Esophagus squamous epithelium (tissue), 5 donors: ENCODE results near the gene CHCHD10. TPM values are rescaled to one million over a fixed set of nuclear protein-coding genes. Genes with fewer than 3 reads are reported as not detected.

ENCODE experiments used
- DNase-seq: peaks from one replicate; lab custom pipeline; 2025; lab: John Stamatoyannopoulos, UW
- H3K27ac ChIP-seq, 4 donors: fragments of 200-600 bp; sonication (generic); one replicate each; pipeline ENCODE4 v1.5.1; 2016 to 2019; ENCODE audit warnings: mild to moderate bottlenecking in 1 of 4
- H3K27me3 ChIP-seq, 4 donors: fragments of 200-600 bp; sonication (generic); 1 replicate in 3 of 4; 2 replicates in 1 of 4; pipeline versions ENCODE4 v1.5.1 to v1.6.0; 2017 to 2021; ENCODE audit warnings: antibody characterized with exemption in 1 of 4
- H3K36me3 ChIP-seq, 3 donors: fragments of 200-600 bp; sonication (generic); one replicate each; pipeline ENCODE4 v1.5.1; 2016 to 2019
- H3K4me1 ChIP-seq, 3 donors: fragments of 200-600 bp; sonication (generic); one replicate each; pipeline ENCODE4 v1.5.1; 2017 to 2019
- H3K4me3 ChIP-seq, 4 donors: fragments of 200-600 bp; sonication (generic); 1 replicate in 3 of 4; 2 replicates in 1 of 4; pipeline ENCODE4 v1.5.1; 2016 to 2019; ENCODE audit warnings: mild to moderate bottlenecking in 2 of 4, moderate library complexity in 1 of 4
- H3K9me3 ChIP-seq, 3 donors: fragments of 200-600 bp; sonication (generic); one replicate each; pipeline ENCODE4 v1.5.1; 2016 to 2019
- CTCF ChIP-seq, 6 experiments: fragments of 450-650 bp in 4 of 6; fragments of 200-600 bp in 2 of 6; sonication (generic) in 2 of 6; IDR thresholded peaks; one replicate each; pipeline ENCODE4 v1.5.1; 2016 to 2019; ENCODE audit warnings: antibody characterized with exemption in 6 of 6, mild to moderate bottlenecking in 4 of 6, moderate library complexity in 4 of 6
- POLR2A ChIP-seq, 4 donors: fragments of 450-650 bp; IDR thresholded peaks; one replicate each; pipeline ENCODE4 v1.6.1; 2017; ENCODE audit warnings: antibody characterized with exemption in 4 of 4, mild to moderate bottlenecking in 4 of 4, moderate library complexity in 3 of 4
- WGBS, 2 donors: methylation state at CpG; one replicate each; pipeline ENCODE4 v1.1.5; 2018; 5-methylcytosine and 5-hydroxymethylcytosine counted together
- intact Hi-C: fragments of 100-400 bp; cut with DNase I; formaldehyde crosslinking; loops from one replicate; pipeline ENCODE4 v1.15.0; 2022
- total RNA-seq, 4 donors: library from RNA; depleted of rRNA; stranded (reverse); fragments of >200 nt; gene quantifications; one replicate each; pipeline ENCODE4 v1.1.0, GENCODE V29; 2016
- donor health status: DM: yes; HTN: yes; CAD: no.

The CHCHD10 gene
- total RNA-seq, 4 donors from 2014 or later = 7.7 to 13.9 (median 10.4) TPM

GRCh38 chr22:23806837-23807236 lies 39.1 kb upstream of the CHCHD10 start:
- no peak for DNase-seq
- Histone ChIP-seq H3K36me3 (peaks cover 5 to 98% (median 40%) of the 10 kb centered on the region in 3 donors), H3K4me1 (no peaks in the 10 kb centered on the region), H3K27ac (no peak overlapping the region), H3K9me3 (no peaks in the 10 kb centered on the region), H3K4me3 (no peak overlapping the region), H3K27me3 (no peaks in the 10 kb centered on the region)
- intact Hi-C loops = no loop called here
- no peak for TF ChIP-seq CTCF (IDR thresholded peaks at IDR 0.05)
- no peak for TF ChIP-seq POLR2A (IDR thresholded peaks at IDR 0.05)
- 100% methylated on average over 1 of the region's 1 CpG for WGBS, 2 donors

GRCh38 chr22:23804781-23805291 lies 37.1 kb upstream of the CHCHD10 start:
- intact Hi-C loops = no loop called here
- H3K36me3 ChIP-seq = peaks cover 24 to 98% (median 59%) of the 10 kb centered on the region in 3 donors
- 80 to 85% methylated on average over 8 to 9 of the region's 12 CpGs for WGBS, 2 donors

GRCh38 chr22:23803001-23803819 lies 35.4 kb upstream of the CHCHD10 start:
- H3K27ac ChIP-seq = no peak overlapping the region
- WGBS, 2 donors = 75% methylated on average over 8 to 12 of the region's 21 CpGs
- intact Hi-C loops = no loop called here
- no peak for DNase-seq
- H3K27me3 ChIP-seq = no peaks in the 10 kb centered on the region
- H3K9me3 ChIP-seq = no peaks in the 10 kb centered on the region
- H3K4me3 ChIP-seq = peak overlapping the region in 1 of 4 donors; percentile 8
- H3K36me3 ChIP-seq = peaks cover 28 to 99% (median 56%) of the 10 kb centered on the region in 3 donors
- TF ChIP-seq POLR2A (IDR thresholded peaks at IDR 0.05) = no peak
- no peak for TF ChIP-seq CTCF (IDR thresholded peaks at IDR 0.05)
- H3K4me1 ChIP-seq = no peaks in the 10 kb centered on the region

More at GRCh38 chr22:23804781-23805291, 37.1 kb upstream of the CHCHD10 start:
- H3K4me3 ChIP-seq = no peak overlapping the region
- H3K9me3 ChIP-seq = no peaks in the 10 kb centered on the region
- H3K27ac ChIP-seq = no peak overlapping the region
- no peaks in the 10 kb centered on the region for H3K27me3 ChIP-seq
- TF ChIP-seq POLR2A (IDR thresholded peaks at IDR 0.05) (no peak), CTCF (IDR thresholded peaks at IDR 0.05) (no peak)
- no peaks in the 10 kb centered on the region for H3K4me1 ChIP-seq
- no peak for DNase-seq

DNA sequence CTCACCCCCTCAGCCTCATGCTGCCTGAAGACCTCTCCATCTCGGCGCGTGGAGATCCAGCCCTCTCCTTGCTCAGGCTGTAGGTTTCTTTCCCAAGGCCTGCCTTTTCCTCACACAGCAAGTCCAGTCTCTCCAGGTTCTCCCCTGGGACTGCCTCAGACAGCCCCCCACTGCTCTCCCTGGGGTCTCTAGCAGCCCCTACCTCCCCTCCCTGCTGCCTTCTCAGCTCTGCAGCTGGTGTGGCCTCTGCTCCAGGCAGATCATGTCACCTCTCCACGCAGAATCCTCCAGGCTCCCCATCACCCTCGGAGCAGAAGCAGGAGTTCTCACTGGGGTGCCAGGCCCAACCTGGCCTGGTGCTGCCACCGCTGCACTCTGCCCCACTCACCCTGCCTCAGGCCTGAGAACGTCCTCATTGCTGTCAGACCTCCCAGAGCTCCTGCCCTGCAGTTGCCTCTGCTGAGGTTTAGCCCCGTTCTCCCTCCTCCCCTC lies 34.2 kb upstream of the CHCHD10 start:
- intact Hi-C loops = no loop called here
- Histone ChIP-seq H3K36me3 (peaks cover 34 to 97% (median 56%) of the 10 kb centered on the region in 3 donors), H3K4me3 (no peak overlapping the region), H3K9me3 (no peaks in the 10 kb centered on the region), H3K4me1 (no peaks in the 10 kb centered on the region), H3K27me3 (no peaks in the 10 kb centered on the region), H3K27ac (no peak overlapping the region)
- TF ChIP-seq CTCF (IDR thresholded peaks at IDR 0.05) (no peak), POLR2A (IDR thresholded peaks at IDR 0.05) (no peak)
- WGBS, 2 donors = 88 to 92% methylated on average over 6 to 8 of the region's 8 CpGs
- DNase-seq = no peak

GRCh38 chr22:23801238-23801821 lies 33.6 kb upstream of the CHCHD10 start:
- WGBS, 2 donors = 87 to 89% methylated on average over 6 to 9 of the region's 11 CpGs
- H3K9me3 ChIP-seq = no peaks in the 10 kb centered on the region
- TF ChIP-seq POLR2A (IDR thresholded peaks at IDR 0.05) = no peak
- no peak for TF ChIP-seq CTCF (IDR thresholded peaks at IDR 0.05)
- H3K36me3 ChIP-seq = peaks cover 39 to 97% (median 59%) of the 10 kb centered on the region in 3 donors
- H3K4me3 ChIP-seq = no peak overlapping the region
- no peaks in the 10 kb centered on the region for H3K27me3 ChIP-seq
- no peak for DNase-seq
- no peak overlapping the region for H3K27ac ChIP-seq
- intact Hi-C loops = no loop called here
- no peaks in the 10 kb centered on the region for H3K4me1 ChIP-seq
